ENCODE data around the gene CYP19A1.

The CYP19A1 gene

DNA sequence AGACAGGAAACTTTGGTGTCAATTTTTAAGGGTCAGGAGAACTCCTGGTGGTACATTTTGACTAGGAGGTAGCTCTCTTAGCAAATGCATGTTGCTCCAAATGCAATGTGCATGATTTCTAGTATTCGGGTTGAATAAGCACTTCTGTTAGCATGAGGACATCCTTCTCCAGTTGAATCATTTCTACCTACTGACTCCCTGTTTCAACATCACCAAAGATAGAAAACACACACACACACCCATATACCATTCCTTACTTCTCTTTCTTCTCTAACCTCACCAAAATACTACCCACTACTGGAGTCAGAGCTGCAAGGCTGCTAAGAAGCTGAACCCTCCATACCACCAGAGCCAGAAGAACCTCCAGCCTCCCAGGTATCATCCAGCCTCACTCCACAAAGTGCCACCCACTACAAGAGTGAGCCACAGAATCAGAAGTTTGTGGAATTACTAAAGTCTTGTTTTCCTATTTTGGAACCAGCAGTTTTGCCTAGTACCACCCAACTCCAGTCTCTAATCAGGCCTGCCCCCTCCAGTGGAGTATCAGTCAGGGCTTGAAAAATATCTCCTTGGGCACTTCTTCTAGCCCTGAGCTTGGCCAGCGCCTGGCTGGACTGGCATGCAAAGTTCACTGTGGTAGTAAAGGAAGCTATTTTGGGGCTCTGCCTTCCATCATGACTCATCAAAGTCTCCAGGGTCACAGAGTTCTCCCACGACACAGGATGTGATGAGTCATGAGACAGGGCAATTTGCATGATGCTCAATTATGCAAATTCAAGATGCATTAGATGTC, 110.3 kb downstream of the CYP19A1 start:
- Histone ChIP-seq H3K4me2 (ENCODE audit: low read length) (no peak overlapping the region), H3K9me2 (ENCODE audit: low read depth, low read length) (no peaks in the 10 kb centered on the region), H4K20me1 (ENCODE audit: insufficient read depth, low read length) (no peaks in the 10 kb centered on the region), H3K4me3 (ENCODE audit: low read depth, low read length, poor library complexity, severe bottlenecking) (no peak overlapping the region), H3K27me3 (ENCODE audit: insufficient read depth, low read length) (0 out of 2 replicates have a peak, but pooled peaks cover 4% of the 10 kb centered on the region), H3K9me3 (ENCODE audit: low read length) (no peaks in the 10 kb centered on the region), H3F3A (ENCODE audit: insufficient read depth, low read length) (no peaks in the 10 kb centered on the region), H3K9ac (ENCODE audit: low read length) (no peak overlapping the region), H3K27ac (ENCODE audit: low read depth, low read length, poor library complexity, severe bottlenecking) (no peak overlapping the region), H3K79me2 (ENCODE audit: insufficient read depth, low read length) (no peaks in the 10 kb centered on the region), H3K36me3 (ENCODE audit: insufficient read depth, low read length) (no peaks in the 10 kb centered on the region), H3K4me1 (ENCODE audit: insufficient read depth, low read length, severe bottlenecking) (no peaks in the 10 kb centered on the region), H2AFZ (ENCODE audit: low read length) (no peak overlapping the region)
- TF ChIP-seq, protein P1, sequence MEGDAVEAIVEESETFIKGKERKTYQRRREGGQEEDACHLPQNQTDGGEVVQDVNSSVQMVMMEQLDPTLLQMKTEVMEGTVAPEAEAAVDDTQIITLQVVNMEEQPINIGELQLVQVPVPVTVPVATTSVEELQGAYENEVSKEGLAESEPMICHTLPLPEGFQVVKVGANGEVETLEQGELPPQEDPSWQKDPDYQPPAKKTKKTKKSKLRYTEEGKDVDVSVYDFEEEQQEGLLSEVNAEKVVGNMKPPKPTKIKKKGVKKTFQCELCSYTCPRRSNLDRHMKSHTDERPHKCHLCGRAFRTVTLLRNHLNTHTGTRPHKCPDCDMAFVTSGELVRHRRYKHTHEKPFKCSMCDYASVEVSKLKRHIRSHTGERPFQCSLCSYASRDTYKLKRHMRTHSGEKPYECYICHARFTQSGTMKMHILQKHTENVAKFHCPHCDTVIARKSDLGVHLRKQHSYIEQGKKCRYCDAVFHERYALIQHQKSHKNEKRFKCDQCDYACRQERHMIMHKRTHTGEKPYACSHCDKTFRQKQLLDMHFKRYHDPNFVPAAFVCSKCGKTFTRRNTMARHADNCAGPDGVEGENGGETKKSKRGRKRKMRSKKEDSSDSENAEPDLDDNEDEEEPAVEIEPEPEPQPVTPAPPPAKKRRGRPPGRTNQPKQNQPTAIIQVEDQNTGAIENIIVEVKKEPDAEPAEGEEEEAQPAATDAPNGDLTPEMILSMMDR (IDR thresholded peaks at IDR 0.05; ENCODE audit: low read length), result no peak
- no peak for TF ChIP-seq EZH2 (IDR thresholded peaks at IDR 0.05; ENCODE audit: borderline replicate concordance, low read length)

DNA sequence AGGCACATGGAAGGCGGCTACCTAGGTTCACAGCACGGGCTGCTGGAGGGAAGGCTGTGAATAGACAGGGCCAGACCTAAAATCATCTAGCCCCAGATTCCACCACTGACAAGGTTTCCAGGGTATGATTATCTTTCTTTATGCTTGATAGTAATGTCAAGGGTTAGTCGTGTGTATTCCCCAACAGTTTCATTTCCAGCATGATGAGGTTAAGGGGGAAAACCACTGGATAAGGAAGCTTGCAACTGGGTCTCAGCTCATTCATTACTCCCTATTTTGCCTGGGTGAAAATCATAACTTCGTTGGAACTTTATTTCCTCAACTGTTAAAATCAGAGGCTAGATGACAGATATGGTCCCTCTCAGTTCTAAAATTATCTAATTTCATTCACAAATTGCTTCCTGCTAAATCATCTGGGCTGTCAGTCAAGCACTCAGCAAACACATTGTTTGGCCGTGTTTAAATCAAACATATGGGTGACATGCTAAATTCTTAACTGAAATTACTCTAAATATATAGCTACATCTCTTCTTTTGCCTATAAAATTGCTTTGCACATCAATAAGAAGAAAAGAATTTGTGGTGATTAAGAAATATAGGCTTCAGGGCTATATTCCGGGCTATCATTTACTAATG, 111.7 kb downstream of the CYP19A1 start:
- Histone ChIP-seq H3K4me2 (ENCODE audit: low read length) (no peak overlapping the region), H3K27ac (ENCODE audit: low read depth, low read length, poor library complexity, severe bottlenecking) (no peak overlapping the region)
- no peak for TF ChIP-seq EZH2 (IDR thresholded peaks at IDR 0.05; ENCODE audit: borderline replicate concordance, low read length)
- TF ChIP-seq, protein P1 (IDR thresholded peaks at IDR 0.05; ENCODE audit: low read length), result no peak

DNA sequence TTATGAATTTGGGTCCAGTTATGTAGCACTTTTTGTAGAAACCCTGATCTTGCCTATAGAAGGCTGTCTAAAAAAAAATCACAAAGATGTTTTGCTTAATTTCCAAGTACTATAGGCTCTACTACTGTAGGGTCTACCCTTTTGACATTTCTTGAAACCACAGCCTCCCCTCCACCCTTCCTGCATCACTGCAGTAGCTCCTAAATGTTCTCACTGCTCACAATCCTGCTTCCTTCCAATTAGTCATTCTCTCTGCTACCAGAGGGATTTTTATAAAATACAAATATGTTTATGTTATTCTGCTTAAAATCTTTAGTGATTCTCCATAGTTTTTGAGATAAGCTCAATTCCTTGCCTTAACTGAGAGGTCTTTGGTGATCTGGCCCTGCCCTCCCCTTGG, 114.0 kb downstream of the CYP19A1 start:
- no peak overlapping the region for H3K9ac ChIP-seq (ENCODE audit: low read length)
- no peak overlapping the region for H2AFZ ChIP-seq (ENCODE audit: low read length)
- no peaks in the 10 kb centered on the region for H3K4me1 ChIP-seq (ENCODE audit: insufficient read depth, low read length, severe bottlenecking)
- H3F3A ChIP-seq (ENCODE audit: insufficient read depth, low read length), result no peaks in the 10 kb centered on the region
- 0 out of 2 replicates have a peak, but pooled peaks cover 4% of the 10 kb centered on the region for H3K27me3 ChIP-seq (ENCODE audit: insufficient read depth, low read length)
- no peaks in the 10 kb centered on the region for H3K36me3 ChIP-seq (ENCODE audit: insufficient read depth, low read length)
- H3K4me2 ChIP-seq (ENCODE audit: low read length), result no peak overlapping the region
- no peaks in the 10 kb centered on the region for H3K9me2 ChIP-seq (ENCODE audit: low read depth, low read length)
- H4K20me1 ChIP-seq (ENCODE audit: insufficient read depth, low read length), result no peaks in the 10 kb centered on the region
- no peaks in the 10 kb centered on the region for H3K79me2 ChIP-seq (ENCODE audit: insufficient read depth, low read length)
- TF ChIP-seq, protein P1 (IDR thresholded peaks at IDR 0.05; ENCODE audit: low read length), result no peak
- no peak for TF ChIP-seq EZH2 (IDR thresholded peaks at IDR 0.05; ENCODE audit: borderline replicate concordance, low read length)
- no peak overlapping the region for H3K27ac ChIP-seq (ENCODE audit: low read depth, low read length, poor library complexity, severe bottlenecking)
- H3K9me3 ChIP-seq (ENCODE audit: low read length), result no peaks in the 10 kb centered on the region
- no peak overlapping the region for H3K4me3 ChIP-seq (ENCODE audit: low read depth, low read length, poor library complexity, severe bottlenecking)

More for the DNA sequence above, 111.7 kb downstream of the CYP19A1 start:
- Histone ChIP-seq H3K27me3 (ENCODE audit: insufficient read depth, low read length) (0 out of 2 replicates have a peak, but pooled peaks cover 4% of the 10 kb centered on the region), H3K4me1 (ENCODE audit: insufficient read depth, low read length, severe bottlenecking) (no peaks in the 10 kb centered on the region), H4K20me1 (ENCODE audit: insufficient read depth, low read length) (no peaks in the 10 kb centered on the region), H3K36me3 (ENCODE audit: insufficient read depth, low read length) (no peaks in the 10 kb centered on the region), H3K9me2 (ENCODE audit: low read depth, low read length) (no peaks in the 10 kb centered on the region), H3K4me3 (ENCODE audit: low read depth, low read length, poor library complexity, severe bottlenecking) (no peak overlapping the region), H3F3A (ENCODE audit: insufficient read depth, low read length) (no peaks in the 10 kb centered on the region), H3K9me3 (ENCODE audit: low read length) (no peaks in the 10 kb centered on the region), H3K9ac (ENCODE audit: low read length) (no peak overlapping the region), H2AFZ (ENCODE audit: low read length) (no peak overlapping the region), H3K79me2 (ENCODE audit: insufficient read depth, low read length) (no peaks in the 10 kb centered on the region)

All from OCI-LY1 (cell line).